ENCODE measurements around the gene MIPOL1.

The MIPOL1 gene

GRCh38 chr14:37600880-37601741 lies 403.4 kb downstream of the MIPOL1 start:
- DNase-seq = no peak

GRCh38 chr14:37601865-37602264 lies 404.1 kb downstream of the MIPOL1 start:
- DNase-seq = no peak

Measured in suppressor macrophage (primary cell).